HG03571 (cell line): ENCODE data around the gene USP13.

Source experiments
- ATAC-seq: cut with Tn5 transposase; IDR thresholded peaks from one replicate; pipeline ENCODE4 v1.9.1; 2021; ENCODE audit not compliant: unreplicated experiment

USP13 gene

DNA sequence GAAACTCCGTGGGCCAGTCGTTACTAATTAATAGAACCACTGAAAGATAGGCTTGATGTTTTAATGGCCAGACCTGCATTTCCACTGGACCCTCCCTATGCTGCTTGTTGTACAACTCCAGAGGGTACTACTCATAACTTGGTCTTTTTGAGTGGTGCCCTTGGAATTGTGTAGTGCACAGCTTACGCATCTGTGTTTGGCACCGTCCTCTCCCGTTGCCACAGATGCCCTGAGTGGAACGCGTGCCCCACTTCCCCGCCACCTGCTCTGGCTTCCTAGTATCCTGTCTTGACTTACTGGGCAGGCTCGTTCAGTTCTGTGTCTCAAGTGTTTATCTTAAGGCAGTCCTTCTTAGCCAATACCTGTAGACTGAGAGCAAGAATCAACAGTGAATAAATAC lies 78.7 kb downstream of the USP13 start:
- ATAC-seq, result no peak

DNA sequence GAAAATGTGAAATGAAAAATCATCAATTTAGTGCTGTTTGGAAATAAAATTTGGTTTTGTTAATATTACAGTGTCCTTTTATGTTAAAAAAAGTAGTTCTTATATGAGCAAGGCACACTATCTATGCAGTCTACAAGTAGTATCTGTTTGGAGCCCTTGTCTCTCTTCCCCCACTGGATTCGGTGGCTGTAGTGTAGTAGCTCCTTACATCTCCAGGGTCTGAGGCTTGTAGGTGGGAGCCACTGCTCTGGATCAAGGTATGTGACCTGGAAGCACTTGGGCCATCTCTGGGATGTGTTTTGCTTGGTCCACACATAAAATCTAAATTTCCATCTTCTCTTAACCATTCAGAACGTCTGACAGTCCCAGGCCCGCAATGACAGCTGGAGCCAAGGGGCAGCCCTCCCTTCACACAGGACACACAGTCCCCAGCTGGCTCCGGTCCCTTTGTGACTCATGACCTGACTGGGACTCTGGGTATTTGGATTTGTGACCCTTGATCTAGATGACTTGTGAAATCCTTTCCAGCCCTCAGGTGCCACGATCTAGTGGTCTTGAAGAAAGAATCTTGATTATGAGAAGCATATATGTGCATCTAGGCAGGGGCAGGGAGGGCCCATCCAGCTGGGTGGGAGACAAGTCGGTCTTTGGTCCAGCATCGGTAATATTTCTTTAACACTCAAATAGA lies 80.0 kb downstream of the USP13 start:
- no peak for ATAC-seq

DNA sequence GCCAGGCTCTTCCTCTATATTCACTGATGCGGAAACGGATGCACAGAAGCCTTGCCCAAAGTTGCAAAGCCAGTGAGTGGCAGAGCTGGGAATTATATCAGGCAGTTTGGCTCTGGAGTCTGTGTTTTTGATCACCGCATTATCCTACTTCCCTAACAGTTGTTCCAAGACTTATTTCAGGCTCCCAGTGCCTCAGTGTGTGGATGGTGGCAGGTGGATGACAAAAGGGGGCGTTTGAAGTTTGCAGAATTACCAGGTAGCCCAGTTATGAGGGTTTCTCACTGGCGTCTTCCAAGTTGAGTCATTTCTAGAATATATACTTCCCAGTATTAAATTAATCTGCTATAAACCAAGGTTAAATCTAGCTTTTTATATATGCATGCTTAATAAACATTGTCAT lies 81.0 kb downstream of the USP13 start:
- no peak for ATAC-seq

DNA sequence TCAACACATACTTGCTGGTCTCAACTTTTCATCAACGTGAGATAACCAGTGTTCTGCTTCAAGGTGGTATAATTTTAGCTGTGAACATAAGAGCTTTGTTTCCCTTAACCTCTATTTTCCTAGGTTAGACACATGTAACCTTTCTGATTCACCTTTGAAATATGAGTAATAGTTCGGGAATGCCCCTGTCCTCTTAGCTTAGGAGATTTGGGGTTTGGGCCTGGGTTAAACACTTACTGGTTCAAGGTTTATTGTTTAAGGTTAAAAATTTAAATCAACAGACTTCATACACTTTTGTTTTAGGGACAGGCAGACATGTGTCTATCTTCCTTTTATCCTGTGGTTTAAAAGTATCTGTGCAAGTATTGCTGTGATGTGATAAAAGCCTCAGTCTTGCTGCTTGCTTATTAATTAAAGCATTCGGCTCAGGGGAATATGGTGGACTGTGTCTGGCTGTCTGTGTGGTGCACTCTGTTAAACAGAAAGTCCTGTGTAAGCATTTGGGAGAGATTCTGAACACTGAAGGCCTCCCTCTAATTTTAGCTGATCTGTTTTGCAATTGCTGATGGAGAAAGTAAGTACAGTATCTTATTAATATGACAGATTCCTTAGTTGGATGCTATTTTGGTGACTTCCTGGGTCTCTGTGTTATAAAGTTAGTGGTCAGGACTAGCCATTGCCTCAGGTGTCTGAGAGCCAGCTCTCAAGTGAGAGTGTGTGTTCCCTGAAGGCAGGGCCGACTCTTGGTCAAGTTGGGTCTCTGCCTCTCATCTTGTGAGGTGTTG lies 81.8 kb downstream of the USP13 start:
- ATAC-seq, result no peak

DNA sequence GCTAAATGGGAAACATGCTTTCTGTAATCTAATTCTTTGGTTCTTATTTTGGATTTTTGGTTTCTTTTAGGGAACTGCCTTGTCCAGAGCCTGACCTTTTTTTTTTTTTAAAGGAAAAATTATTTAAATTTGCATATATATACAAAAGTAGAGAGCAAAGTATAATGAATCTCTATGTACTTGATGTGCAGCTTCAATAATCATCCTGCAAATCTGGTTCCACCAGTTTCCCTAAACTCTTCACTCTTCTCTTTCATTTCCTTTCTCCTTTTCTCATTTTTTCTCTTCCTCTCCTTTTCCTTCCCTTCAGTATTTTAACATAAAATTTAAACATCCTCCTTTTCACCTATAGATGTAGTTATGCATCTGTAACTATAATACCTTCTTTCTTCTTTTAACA lies 82.5 kb downstream of the USP13 start:
- ATAC-seq, result no peak

DNA sequence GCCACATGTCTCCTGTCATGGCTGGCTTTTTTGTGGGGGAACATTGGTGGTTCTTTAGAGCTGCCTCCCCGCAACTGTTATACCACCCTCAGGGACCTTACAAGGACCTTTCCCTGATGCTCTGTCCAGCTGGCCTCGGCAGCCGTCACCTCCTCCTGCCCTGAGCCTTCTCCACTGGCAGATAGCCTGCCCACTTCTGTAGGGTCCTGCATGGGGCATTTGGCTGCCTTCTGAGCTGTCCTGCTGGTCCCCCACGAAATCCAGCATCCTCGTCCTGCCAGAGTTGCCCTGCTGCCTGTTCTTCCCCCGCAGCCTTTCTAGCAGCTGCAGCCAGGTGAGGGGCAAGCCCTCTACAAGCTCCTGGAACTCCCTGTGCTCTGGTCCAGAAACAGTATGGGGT lies 86.2 kb downstream of the USP13 start:
- no peak for ATAC-seq

DNA sequence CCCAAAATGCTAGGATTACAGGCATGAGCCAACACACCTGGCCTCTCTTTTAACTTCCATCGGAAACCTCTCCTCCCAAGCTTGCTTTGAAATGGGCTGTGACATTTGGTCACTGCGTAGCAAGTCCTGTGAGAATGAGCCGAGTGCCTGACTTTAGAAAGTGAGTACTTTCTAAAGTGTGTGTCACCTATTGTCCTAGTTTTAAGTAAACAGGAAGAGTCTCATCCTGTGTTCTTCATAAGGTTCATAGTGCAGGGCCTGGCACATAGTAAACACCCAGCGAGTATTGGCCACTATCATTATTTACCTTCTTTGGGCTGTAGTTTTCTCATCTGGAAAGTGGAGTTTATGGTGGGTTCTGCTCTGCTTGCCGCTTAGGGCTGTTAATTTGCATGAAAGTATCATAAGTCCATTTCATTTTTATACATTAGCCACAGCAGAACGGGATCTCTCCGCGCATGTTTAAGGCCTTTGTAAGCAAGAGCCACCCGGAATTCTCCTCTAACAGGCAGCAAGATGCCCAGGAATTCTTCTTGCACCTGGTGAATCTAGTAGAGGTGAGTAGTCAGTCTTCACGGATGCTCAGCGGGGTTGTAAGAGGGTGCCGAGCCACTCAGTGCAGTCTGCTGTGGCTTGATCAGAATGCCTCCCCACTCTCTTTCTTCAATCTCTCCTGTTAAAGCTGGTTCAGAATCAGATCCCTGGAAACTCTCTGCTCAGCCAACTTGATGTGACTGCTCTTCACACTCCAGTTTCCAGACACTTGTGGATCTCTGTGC lies 87.2 kb downstream of the USP13 start:
- no peak for ATAC-seq

DNA sequence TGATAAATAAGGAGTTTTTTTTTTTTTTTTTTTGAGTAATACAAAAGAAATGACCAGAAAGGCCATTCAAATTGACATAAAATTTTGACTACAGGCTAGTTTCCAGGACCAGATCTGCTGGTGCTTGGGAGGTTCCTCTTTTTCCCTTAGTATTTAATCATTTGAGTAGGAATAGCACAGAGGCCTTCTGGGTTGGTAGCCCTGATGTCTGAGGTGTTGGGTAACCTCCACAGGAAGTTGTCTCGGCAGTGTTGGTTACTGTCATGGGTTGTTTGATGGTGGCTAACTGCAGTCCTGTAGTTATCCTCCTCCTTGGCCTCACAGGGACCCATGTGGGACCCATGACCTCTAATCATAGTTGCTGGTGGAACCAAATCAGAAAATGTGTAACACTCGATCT lies 91.1 kb downstream of the USP13 start:
- ATAC-seq, result no peak

DNA sequence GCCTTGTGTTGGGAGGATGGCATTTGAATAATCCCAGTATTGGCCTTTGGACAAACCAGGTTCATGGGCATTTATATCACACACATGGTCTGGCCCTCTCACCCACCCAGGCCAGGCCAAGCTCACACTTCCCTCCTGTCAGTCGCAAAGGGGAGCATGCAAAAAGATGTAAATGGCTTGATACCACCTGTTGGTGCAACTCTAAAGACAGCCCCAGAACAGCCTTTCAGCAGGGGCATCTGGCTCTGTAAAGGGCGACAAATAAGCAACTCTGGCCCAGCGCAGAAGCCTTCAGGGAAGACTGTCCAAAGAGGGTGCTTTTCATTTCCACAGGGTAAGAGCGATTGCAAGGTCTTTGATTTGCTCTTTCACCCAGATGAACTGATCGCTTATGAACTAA lies 91.8 kb downstream of the USP13 start:
- ATAC-seq, result no peak

DNA sequence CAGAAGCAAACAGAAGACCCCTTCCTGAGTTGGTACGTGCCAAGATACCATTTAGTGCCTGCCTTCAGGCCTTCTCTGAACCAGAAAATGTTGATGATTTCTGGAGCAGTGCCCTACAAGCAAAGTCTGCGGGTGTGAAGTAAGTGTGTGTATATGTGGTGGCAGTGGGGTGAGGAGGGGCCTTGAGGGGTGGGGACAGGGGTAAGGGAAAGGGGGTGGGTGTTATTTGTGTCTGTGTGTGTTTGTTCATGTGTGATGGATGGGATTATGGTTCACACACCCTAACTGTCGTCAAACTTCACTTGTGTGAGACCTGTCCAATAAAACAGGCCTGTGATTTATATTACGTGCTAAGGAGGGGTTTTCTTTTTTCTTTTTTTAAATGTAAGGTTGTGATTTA lies 92.2 kb downstream of the USP13 start:
- ATAC-seq, result no peak

DNA sequence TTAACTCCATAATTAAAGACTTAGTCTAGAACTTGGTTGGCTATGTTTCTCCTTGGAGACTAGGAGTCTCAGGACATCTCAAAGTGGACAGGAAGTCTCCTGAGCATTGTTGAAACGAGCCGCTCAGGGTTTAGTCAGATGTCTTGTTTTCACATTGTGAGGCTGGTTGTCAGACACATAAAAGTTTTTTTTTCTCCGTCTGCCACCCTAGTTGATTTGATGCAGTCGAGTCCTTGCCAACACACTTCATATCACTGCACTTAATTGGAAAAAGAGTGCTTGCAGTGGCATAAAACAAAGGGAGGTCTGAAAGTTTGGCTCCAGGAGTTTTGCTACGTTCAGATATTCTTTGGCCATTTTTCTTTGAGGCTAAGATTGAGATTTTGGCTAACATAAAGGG lies 92.9 kb downstream of the USP13 start:
- no peak for ATAC-seq

DNA sequence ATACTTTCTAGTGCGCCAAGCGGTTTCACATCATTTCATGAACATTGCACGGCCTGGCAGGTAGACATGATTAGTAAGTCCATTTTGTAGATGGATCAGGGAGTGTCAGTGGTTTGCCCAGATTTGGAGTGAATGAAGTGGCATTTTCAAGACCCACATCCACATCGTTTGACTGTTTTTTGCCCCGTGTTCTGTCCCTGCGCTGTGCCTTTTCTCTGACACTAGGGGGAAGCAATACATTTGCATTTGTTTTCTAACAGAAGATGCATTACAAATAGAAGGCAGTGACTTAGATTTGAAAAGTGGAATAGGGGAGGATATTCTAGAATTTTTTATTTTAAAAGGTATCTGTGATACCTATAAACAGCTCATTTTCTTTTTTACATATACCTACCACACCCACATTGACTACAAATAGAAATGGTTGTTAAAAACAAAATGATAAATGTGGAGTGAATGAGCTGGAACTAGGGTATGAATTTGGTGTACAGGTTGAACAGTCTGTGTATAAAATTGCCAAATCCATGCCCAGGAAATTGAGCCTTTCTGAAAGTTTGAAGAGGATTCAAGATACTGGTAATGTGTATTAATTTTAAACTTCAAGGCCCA lies 98.0 kb downstream of the USP13 start:
- ATAC-seq, result no peak

DNA sequence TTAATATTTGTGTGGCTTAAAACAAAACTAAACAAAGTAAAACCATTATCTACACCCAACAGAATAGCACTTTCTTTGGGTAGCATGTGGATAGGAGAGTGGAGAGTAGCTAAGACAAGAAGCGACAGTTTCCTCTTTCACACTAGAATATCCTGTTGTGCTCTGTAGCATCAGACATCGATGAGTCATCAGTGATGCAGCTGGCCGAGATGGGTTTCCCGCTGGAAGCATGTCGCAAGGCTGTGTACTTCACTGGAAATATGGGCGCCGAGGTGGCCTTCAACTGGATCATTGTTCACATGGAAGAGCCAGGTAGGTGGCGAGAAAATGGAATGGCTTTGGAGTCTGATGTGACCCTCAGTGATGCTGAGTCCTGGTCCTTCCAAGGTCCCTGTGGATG lies 108.1 kb downstream of the USP13 start:
- ATAC-seq, result no peak

DNA sequence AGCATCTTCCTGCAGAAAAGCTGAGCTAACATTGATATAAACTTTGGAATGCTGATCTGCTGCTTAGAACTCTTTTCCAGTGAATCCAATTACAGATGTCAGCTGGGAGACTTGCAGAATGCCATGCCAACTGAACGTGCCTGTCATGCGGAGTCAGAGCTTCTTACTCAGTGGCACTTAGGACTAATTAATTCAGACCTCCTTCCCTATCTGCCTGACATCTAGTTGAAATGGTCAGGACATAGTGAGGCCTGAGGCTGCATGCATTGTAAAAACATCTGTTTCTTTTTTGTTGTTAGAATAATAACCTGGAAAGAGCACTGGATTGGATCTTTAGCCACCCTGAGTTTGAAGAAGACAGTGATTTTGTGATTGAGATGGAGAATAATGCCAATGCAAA lies 112.6 kb downstream of the USP13 start:
- no peak for ATAC-seq

DNA sequence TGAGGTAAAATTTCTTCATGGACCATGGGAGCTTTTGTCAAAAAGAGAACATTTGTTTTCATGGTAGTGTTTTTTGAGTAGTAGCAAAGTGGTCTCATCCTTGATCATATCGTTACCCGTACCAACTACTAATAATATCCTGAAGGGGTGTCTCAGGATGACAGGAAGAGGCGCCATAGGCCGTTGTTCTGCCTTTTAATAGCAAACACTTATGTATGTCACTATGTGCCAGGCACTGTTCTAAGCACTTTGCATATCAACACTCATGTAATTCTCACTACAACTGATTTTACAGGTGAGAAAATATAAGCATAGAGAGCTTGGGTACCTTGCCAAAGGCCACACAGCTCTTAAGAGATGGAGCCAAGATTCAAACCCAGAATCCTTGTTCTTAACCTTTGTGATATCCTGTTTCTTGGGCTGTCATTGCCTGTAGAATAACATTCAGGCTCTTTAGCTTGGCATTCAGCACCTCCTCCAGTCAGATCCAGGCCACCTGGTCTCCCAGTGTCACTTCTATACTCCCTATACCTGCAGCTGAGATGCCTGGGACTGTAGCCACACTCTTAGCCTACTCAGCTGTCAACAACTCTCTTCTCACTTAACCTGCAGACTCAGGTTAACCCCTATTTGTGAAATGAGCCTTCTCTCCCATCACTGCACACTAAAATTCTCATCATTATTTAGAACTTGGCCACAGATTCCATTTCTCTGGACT lies 113.7 kb downstream of the USP13 start:
- ATAC-seq, result no peak

DNA sequence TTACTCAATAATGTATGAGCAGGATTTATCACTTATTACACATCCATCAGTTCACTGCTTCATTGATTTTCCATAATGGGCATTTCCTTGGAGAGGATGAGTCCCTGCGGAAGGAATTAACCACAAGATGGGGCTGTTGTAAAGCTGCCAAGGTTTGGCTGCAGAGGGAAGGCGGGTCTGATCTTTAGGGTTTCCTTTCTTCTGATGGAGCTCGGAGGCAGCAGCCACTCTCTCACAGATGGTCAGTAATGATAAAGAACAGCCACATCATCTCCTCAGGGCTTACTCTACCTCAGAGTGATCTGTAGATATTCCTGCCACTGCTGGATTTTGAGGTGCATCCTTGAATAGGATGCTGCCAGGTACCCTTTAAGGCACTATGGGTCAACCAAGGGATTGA lies 115.2 kb downstream of the USP13 start:
- ATAC-seq, result no peak

DNA sequence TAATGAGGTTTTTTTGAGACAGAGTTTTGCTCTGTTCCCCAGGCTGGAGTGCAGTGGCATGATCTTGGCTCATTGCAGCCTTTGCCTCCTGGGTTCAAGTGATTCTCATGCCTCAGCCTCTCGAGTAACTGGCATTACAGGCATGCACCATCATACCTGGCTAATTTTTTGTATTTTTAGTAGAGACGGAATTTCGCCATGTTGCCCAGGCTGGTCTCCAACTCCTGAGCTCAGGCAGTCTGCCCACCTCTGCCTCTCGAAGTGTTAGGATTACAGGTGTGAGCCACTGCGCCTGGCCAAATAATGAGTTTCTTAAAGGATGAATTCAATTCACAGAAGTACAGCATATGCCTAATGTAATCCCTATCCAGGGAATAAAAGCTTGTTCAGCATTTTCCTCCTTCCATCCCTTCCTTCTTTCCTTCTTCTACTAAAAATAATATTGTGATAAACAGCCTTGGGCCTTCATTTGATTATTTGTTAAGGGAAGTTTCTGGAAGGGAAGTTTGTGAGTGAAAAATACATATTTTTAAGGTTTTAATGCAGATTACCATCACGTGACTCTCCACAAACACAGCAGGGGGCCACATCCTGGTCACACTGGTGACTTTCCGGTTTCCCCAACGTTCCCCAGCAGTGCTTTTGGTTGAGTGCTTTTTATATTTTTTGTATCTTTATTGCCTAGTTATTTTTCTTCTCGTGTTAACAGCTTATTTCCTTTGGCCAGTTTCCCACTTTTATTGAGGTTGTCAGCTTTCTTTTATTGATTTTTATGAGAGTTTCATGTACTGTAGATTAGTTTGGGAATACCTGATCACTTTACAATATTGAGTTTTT lies 116.8 kb downstream of the USP13 start:
- ATAC-seq, result no peak

DNA sequence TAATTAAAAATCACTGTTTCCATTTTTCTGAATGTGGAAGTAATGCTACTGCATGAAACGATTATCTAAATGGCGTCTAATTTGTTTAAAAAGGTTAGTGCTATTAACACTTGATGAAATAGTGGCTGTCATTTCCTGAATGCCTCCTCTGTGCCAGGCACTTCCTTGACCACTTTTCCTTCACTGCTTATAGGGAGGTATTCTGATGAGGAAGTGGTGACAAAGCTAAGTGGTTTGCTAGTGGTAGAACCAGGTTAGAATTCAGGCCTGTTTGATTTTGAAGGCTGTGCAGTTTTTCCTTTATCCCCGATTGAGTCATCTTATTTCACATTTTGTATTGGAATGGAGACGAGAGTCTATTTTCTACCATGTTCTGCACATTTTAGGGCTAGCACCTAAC lies 119.0 kb downstream of the USP13 start:
- ATAC-seq, result no peak

DNA sequence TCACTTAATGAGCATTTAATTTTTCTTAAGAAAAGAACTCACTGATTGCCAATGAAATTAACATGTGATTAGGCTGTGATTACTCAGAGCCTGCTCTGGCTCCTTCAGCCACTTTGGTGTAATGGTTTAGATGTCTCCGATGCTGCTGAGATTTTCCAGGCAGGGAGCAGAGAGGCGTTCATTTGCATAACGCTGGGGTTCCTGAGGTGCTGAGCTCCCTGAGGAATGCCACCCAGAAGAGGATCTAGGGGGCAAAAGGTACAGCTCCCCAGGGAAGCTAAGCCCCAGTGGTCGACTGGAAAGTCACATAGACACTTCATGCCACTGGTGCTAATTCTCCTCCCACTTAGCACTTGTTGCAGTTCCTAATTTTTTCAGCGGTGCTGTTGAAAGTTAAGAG lies 119.5 kb downstream of the USP13 start:
- no peak for ATAC-seq
